ENCODE data around the gene USP32.

GRCh38 chr17:60230358-60230757 lies 161.6 kb downstream of the USP32 start:
- TF ChIP-seq POLR2A (IDR thresholded peaks at IDR 0.05) = no peak
- TF ChIP-seq, protein P1, sequence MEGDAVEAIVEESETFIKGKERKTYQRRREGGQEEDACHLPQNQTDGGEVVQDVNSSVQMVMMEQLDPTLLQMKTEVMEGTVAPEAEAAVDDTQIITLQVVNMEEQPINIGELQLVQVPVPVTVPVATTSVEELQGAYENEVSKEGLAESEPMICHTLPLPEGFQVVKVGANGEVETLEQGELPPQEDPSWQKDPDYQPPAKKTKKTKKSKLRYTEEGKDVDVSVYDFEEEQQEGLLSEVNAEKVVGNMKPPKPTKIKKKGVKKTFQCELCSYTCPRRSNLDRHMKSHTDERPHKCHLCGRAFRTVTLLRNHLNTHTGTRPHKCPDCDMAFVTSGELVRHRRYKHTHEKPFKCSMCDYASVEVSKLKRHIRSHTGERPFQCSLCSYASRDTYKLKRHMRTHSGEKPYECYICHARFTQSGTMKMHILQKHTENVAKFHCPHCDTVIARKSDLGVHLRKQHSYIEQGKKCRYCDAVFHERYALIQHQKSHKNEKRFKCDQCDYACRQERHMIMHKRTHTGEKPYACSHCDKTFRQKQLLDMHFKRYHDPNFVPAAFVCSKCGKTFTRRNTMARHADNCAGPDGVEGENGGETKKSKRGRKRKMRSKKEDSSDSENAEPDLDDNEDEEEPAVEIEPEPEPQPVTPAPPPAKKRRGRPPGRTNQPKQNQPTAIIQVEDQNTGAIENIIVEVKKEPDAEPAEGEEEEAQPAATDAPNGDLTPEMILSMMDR (IDR thresholded peaks at IDR 0.05) = no peak
